KG1 (cell line): Measurements from ENCODE around the gene NR3C2.

Experiments
- DNase-seq: peaks from one replicate; lab custom pipeline; 2025; lab: John Stamatoyannopoulos, UW

The NR3C2 gene

DNA sequence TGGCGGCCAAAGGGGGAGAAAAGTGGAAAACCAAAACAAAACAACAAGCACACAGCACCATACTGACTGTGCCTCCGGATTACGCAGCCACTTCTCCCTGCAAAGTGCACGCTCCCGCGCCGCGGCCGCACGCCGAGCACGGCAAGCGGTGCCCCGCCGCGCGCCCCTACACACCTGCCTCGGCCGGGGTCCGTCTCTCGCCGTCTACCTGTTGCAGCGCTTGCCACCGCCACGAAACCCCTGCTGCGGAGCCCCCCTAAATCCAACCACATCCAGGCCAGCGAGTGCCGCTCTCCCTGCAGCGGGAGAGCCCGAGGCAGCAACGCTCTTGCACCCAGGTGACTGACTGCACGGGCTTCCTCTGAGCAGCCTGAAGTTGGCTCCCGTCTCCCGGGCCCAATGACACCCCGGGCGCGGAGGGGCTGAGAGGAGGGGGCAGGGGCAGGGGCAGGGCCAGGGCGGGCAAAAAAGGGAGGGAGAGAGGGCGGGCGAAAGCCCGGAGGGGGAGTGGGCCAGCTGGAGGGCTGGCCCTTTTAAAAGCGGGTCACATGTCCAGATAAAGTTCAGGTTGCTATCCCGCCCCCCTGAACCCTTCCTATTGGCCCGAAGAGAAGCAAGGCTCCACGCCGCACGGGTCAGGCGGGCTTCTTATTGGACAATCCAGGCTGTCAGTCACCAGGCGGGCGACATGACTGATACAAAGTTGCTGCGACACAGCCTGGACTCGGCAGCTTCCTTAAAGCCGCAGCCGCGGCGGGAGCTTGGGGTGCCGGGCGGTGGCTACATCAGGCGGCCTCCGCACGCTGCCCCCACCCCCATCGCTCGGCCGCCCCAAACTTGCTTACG lies at the start of gene NR3C2:
Gene NR3C2, minus strand, starts transcription at position 429 of the 846 bp plus-strand sequence.
- DNase-seq, result peak; percentile 10

GRCh38 chr4:148487181-148487580 lies 45.0 kb upstream of the NR3C2 start:
- no peak for DNase-seq

DNA sequence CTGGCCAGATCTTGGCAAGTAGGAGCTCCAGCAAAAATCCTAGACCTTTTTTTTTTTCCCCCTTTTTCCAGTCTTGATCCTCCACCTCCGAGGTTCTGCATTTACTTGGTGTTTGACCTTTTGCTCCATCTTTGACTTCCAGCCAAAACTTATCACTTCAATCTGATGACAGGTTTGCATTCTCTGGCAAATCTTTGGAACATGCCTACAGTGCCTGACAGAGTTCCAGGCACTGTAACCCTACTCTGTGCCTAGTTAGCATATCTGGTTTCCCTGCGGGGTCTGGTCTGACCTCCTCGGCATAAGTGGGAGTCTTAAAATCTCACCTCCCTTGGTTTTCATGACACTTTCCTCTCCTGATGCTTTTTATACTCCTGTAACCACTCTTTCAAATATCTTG lies 39.4 kb upstream of the NR3C2 start:
- no peak for DNase-seq

DNA sequence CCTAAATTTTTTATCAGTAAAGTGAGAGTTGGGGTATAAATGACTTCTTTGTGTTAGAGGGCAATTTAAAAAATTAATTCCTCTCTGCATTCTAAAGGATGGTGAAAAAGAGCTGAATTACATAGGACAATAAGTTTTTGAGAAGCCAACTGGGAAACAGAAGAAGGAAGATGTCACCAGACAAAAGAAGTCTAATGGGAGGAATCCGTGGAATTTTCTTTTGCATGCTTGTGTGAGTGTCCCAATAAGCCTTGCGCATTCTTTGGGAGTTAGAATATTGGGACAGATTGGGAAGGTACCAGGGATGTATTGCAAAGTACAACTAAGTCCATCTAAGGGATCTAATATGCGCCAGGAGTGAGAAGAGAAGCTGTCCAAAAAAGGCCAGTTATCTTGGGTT lies 35.1 kb upstream of the NR3C2 start:
- no peak for DNase-seq

GRCh38 chr4:148469938-148470337 lies 27.7 kb upstream of the NR3C2 start:
- DNase-seq, result no peak

- no peak for DNase-seq
These were observed 12.6 kb upstream of the NR3C2 start for GRCh38 chr4:148454835-148455234.

DNA sequence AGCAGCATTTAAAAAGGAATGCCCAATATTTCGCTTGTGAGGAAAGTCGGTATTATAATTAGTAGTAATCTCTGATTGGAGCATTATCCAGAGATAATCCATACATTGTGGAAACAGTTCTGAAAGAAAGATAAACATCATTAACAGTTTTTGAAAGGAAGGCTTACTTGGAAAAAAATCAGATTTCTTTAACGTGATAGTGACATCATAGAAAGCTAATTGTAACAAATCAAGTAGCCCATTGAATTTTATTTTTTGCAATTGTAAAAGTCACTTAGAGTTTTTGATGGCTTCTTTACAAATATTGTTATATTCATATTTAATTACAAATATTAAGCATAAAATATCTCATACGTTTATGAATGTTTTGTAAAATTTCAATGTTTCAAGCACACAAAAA lies 11.6 kb upstream of the NR3C2 start:
- no peak for DNase-seq

GRCh38 chr4:148452970-148453369 lies 10.8 kb upstream of the NR3C2 start:
- DNase-seq, result no peak

- no peak for DNase-seq
These were observed 7.7 kb upstream of the NR3C2 start for GRCh38 chr4:148449921-148450320.

- no peak for DNase-seq
These were observed 5.9 kb upstream of the NR3C2 start for GRCh38 chr4:148448141-148448540.

GRCh38 chr4:148447681-148448080 lies 5.5 kb upstream of the NR3C2 start:
- DNase-seq, result no peak

DNA sequence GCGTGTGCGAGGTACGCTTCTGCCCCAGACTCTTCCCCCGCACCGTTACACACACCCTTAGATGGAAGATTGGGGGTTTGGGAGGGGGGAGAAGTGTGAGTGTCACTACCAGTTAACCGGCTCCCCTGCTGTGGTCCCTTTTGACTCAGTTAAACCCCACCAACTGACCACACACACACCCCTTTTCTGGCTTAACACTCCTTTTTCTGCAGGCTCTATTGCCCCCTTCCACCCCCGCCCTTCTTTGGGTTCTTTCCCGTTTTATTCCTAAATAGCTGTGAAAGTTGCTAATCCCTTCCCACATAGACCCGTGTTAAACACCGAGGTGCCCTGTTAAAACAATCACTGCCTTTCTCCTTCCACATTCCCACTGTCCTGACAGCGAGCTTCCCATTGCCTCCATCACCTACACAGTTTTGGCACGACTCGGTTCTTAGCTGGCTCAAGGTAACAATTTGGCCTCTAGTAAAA lies 3.7 kb upstream of the NR3C2 start:
- no peak for DNase-seq

- DNase-seq, result no peak
These were observed 3.1 kb upstream of the NR3C2 start for GRCh38 chr4:148445071-148445859.

DNA sequence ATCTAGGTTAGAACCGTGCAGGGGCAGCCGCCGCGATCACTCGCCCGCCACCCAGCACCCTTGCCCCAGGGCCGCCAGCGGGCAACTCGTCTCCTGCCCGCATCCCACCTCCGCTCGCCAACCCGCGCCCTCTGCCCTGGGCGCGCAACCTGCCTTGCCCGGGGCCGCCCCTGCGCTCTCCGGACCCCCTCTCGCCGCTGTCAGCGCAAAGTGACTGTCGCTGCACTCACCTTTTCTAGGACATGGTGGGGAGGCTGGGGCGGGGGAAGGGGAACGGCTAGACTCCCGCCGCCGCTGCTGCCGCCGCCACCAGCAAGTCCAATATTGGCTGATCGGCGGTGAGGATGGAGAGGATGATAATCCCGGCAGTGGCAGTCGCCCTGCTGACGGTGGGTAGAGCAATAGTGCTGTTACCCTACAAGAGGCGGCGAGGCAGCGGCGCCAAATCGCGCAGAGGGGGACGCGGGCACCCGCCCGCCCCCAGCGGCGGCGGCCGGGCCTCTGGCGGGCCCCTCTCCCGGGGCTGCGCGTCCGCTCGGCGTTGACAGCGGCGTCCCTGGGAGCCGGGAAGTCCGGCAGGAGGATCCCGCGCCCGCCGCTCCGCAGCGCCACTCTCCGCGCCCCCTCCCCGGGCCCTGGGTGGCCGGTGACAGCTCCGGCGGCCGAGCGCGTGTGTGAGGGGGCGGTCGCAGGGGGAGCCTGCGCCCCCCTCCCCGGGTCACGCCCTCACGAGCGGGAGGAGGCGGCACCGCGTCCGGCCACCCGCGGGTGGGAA lies 2.3 kb upstream of the NR3C2 start:
- no peak for DNase-seq

GRCh38 chr4:148443512-148444295 lies 1.5 kb upstream of the NR3C2 start:
- no peak for DNase-seq

DNA sequence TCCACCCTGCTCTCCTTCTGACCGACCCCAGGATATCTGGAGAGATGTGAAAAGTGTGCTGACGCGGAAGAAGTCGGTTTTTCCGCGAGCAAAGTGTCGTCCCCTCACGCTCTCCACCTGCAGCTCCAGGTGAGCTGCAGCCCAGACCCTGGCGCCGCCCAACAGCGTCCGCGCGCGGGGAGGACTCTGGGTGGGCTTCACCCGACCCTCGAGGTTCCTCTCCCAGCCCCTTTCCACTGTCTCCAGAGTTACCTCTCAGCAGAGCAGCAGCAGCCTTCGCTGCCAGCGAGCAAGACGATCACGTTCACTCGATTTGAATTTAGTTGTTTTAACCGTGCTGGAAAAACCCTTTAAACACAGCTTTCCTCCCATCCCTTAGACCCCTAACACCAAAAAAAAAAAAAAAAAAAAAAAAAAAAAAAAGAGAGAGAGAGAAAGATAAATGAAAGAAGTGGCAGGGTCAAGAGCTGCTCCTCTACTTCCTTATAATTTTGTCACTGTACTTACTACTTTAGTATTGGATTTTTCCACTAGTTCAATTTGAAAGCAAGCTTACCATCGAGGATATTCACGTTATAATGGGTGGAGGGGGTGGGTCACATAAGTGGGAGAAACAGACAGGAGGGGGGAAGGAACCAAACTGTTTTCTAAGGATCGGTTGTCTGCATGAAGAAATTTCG lies 758 bp upstream of the NR3C2 start:
- DNase-seq, result no peak

GRCh38 chr4:148441624-148441985 lies 609 bp downstream of the NR3C2 start:
- DNase-seq, result no peak

DNA sequence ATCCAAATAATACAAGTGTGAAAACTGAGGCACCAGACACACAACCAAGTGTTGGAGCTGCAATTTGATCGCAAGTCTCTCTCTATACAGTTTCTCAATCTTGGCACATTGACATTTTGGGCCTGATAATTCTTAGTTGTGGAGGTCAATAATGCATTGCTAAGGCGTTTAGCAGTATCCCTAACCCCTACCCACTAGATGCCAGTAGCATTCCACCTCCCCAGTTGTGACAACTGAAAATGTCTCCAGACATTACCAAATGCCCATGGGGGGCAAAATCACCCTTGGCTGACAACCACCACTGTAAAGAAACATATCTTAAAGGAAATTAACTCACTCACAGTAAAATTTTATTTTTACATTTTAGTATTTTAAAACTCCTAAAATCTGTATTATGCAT lies 4.2 kb downstream of the NR3C2 start:
- no peak for DNase-seq

DNA sequence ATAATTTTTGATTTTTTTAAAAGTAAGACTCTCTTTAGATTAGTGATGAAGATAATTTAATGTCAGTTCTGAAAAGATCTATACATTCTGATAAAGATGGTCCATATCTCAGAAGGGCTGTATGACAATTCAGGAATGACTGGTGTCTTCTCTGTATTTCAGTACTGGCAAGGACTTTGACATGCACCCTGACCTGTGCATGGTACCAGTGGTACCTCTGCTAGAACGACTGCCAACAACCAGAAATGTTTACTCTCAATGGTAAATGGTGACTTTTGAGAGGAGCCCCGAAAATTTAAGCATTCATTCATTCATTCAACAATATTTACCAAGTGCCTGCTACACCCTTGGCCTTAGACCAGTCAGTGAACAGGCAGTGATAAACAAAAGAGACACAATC lies 4.8 kb downstream of the NR3C2 start:
- DNase-seq, result no peak

GRCh38 chr4:148436512-148436911 lies 5.7 kb downstream of the NR3C2 start:
- no peak for DNase-seq
